ENCODE results near the gene NCBP2L.
A peak's percentile ranks its signal among the peaks of the same experiment; 100 is the strongest.

Gene NCBP2L

DNA sequence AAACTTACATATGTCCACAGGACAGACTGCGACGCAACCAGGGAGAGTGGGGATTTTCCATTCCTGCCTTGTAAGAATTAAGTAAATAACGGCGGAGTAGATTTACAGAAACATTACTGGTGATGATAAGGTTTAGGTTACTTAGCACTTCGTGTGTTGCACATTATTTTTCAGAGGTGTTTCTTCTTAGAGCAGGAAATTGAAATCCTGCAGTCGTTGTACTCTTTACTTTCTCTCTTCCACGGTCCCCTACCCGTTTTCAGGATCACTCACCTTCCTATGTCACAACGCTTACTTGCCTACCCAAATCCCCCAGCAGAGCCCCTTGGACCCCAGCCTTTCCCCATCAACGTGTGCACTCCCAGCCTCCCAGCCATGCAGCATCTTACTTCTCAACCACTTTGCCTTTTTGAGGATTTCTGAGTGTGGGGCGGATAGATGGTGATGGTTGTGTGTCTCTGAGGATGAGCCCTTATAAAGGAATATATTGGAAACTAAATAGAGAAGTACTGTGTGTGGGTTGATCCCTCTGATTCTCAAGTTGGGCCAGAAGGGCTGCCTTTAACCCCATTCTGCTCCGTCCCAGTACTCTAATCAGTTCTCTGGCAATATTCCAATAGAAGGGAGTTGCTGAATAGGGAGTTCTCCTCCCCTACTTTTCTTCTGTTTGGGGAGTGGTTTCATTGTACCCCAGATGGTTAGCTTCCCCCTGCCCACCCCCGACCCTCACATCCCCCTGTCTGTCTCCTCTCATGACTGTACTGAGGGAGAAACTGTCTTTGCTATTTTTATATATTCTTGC lies 49.7 kb downstream of the NCBP2L start:
- Histone ChIP-seq H3K4me3 (peak overlapping the region; percentile 65), H3K36me3 (no peaks in the 10 kb centered on the region), H3K9me3 (peaks cover 10% of the 10 kb centered on the region; the same call in 1 of the 2 replicates), H4K20me1 (peaks cover 5% of the 10 kb centered on the region; the same call in 1 of the 2 replicates), H3K9ac (no peak overlapping the region), H3K4me2 (peak overlapping the region; percentile 84), H3K27me3 (peaks cover 80% of the 10 kb centered on the region), H3K4me1 (no peaks in the 10 kb centered on the region), H3K27ac (no peak overlapping the region)
- no peak for TF ChIP-seq Cebpa-rat (IDR thresholded peaks at IDR 0.05)

GRCh38 chrX:107827852-107828251 lies 50.3 kb downstream of the NCBP2L start:
- no peak overlapping the region for H3K27ac ChIP-seq
- peaks cover 86% of the 10 kb centered on the region for H3K27me3 ChIP-seq
- H3K4me1 ChIP-seq = no peaks in the 10 kb centered on the region
- H3K9ac ChIP-seq = no peak overlapping the region
- no peaks in the 10 kb centered on the region for H3K36me3 ChIP-seq
- no peak overlapping the region for H3K4me2 ChIP-seq
- H3K4me3 ChIP-seq = no peak overlapping the region
- H3K9me3 ChIP-seq = peaks cover 10% of the 10 kb centered on the region; the same call in 1 of the 2 replicates
- H4K20me1 ChIP-seq = peaks cover 5% of the 10 kb centered on the region; the same call in 1 of the 2 replicates
- no peak for TF ChIP-seq Cebpa-rat (IDR thresholded peaks at IDR 0.05)

DNA sequence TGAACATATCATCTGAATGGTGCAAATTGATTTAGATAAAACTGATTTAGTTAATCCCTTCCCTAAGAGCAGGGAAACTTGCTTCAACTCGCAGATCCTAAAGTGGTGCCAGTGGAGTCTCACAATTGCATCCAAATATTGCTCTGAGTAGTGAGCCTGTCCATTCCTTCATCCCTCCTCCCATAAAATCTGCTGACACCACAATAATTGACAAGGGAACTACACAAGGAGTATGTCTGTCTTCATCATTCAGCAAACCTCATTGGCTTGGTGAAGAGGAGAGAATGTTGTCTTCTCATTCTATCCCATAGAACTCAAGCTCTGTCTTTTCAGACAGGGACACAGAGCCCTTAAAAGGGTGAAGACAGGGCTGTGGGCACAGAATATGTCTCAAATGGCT lies 52.3 kb downstream of the NCBP2L start:
- peaks cover 5% of the 10 kb centered on the region; the same call in 1 of the 2 replicates for H4K20me1 ChIP-seq
- no peak overlapping the region for H3K27ac ChIP-seq
- no peaks in the 10 kb centered on the region for H3K36me3 ChIP-seq
- no peaks in the 10 kb centered on the region for H3K4me1 ChIP-seq
- H3K27me3 ChIP-seq = peaks cover 79% of the 10 kb centered on the region
- H3K4me3 ChIP-seq = no peak overlapping the region
- H3K9me3 ChIP-seq = peaks cover 10% of the 10 kb centered on the region; the same call in 1 of the 2 replicates
- H3K4me2 ChIP-seq = no peak overlapping the region
- no peak overlapping the region for H3K9ac ChIP-seq
- TF ChIP-seq Cebpa-rat (IDR thresholded peaks at IDR 0.05) = no peak

DNA sequence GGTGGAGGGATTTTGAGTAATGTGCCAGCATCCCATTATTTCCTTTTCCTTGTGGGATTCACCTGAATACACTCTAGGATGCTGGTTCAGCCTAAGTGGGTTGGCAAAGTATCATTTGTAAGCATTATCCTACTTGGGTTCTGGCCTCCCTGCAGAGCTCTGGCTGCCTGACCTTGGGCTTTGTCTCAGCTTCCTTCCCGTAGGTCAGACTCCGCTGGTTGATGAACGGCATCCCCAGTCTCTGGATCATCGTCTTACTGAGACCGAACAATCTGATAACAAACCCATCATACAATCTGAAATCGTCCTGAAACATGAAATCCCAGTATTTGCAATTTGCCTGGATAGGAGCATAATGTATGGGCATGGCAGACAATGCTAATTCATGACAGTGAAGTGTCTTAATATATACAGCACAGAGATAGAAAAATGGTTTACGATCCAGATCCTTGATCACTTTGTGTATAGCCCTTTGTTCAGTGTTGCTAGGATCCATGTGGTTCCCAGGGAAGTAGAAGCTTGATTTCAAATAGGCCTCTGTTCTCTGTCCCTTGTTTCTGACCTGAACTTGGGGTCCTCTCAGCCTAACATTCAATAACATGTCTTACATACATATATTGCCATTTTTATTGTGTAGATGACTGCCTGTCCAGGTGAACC lies 53.7 kb downstream of the NCBP2L start:
- H3K4me1 ChIP-seq = no peaks in the 10 kb centered on the region
- no peak overlapping the region for H3K4me2 ChIP-seq
- H3K36me3 ChIP-seq = no peaks in the 10 kb centered on the region
- H3K9me3 ChIP-seq = peaks cover 7% of the 10 kb centered on the region; the same call in 1 of the 2 replicates
- H3K4me3 ChIP-seq = no peak overlapping the region
- H4K20me1 ChIP-seq = peaks cover 5% of the 10 kb centered on the region; the same call in 1 of the 2 replicates
- H3K27me3 ChIP-seq = peaks cover 71% of the 10 kb centered on the region
- no peak overlapping the region for H3K9ac ChIP-seq
- TF ChIP-seq Cebpa-rat (IDR thresholded peaks at IDR 0.05) = no peak
- no peak overlapping the region for H3K27ac ChIP-seq

DNA sequence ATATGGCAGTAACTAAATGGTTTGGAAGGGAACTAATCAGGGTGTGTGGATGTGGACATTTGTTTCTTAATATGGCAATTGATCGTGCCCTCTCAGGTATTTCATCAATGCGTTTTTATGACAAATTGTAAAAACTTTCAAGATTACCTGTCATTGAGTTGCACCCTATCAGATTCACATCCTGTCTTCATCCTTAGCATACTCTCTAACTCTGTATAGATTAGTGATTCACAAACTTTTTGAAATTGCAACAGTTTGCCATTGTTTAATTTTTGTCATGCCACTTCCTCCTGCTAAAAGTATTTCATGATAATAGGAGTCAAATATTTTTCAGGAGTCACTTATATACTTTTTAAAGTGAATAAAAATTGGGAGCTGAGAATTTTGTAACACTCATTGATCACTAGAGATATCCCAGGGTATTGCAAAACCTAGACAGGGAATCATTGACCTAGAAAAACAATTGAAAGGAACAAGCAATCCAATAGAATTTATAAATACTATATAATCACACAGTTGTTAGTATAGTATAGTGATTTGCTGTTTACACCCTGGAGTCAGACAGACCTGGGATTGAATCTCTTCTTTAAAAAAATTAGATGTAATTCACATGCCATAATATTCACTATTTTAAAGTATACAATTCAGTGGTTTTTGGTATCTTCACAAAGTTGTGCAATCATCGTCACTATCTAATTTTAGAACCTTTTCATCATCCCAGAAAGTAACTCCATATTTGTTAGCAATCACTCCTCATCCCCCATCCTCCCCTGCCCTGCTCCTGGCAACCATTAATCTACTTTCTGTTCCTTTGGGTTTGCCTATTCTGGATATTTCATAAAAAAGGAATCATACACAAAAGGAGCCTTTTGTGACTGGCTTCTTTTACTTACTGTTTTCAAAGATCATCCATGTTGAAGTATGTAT lies 57.0 kb downstream of the NCBP2L start:
- Histone ChIP-seq H3K4me2 (no peak overlapping the region), H3K36me3 (no peaks in the 10 kb centered on the region), H3K9ac (no peak overlapping the region), H3K27me3 (peaks cover 65% of the 10 kb centered on the region), H3K9me3 (no peaks in the 10 kb centered on the region), H3K4me1 (no peaks in the 10 kb centered on the region), H4K20me1 (no peaks in the 10 kb centered on the region; the same call in 1 of the 2 replicates), H3K27ac (no peak overlapping the region), H3K4me3 (no peak overlapping the region)
- TF ChIP-seq Cebpa-rat (IDR thresholded peaks at IDR 0.05) = no peak

- H3K4me2 ChIP-seq = no peak overlapping the region
- H3K27me3 ChIP-seq = peaks cover 63% of the 10 kb centered on the region
- no peak overlapping the region for H3K4me3 ChIP-seq
- no peak overlapping the region for H3K27ac ChIP-seq
- H4K20me1 ChIP-seq = no peaks in the 10 kb centered on the region; the same call in 1 of the 2 replicates
- no peaks in the 10 kb centered on the region for H3K4me1 ChIP-seq
- H3K9ac ChIP-seq = no peak overlapping the region
- H3K36me3 ChIP-seq = no peaks in the 10 kb centered on the region
- TF ChIP-seq Cebpa-rat (IDR thresholded peaks at IDR 0.05) = no peak
- no peaks in the 10 kb centered on the region for H3K9me3 ChIP-seq
Measured at GRCh38 chrX:107836958-107837357, 59.4 kb downstream of the NCBP2L start.

GRCh38 chrX:107840971-107841370 lies 63.4 kb downstream of the NCBP2L start:
- Histone ChIP-seq H3K36me3 (no peaks in the 10 kb centered on the region), H3K9ac (no peak overlapping the region), H3K4me2 (no peak overlapping the region), H3K4me1 (no peaks in the 10 kb centered on the region), H4K20me1 (no peaks in the 10 kb centered on the region; the same call in 1 of the 2 replicates), H3K4me3 (no peak overlapping the region), H3K9me3 (no peaks in the 10 kb centered on the region), H3K27me3 (peaks cover 80% of the 10 kb centered on the region), H3K27ac (no peak overlapping the region)
- TF ChIP-seq Cebpa-rat (IDR thresholded peaks at IDR 0.05) = no peak

GRCh38 chrX:107842715-107843400 lies 65.3 kb downstream of the NCBP2L start:
- H4K20me1 ChIP-seq = no peaks in the 10 kb centered on the region; the same call in 1 of the 2 replicates
- no peaks in the 10 kb centered on the region for H3K9me3 ChIP-seq
- no peak overlapping the region for H3K27ac ChIP-seq
- no peaks in the 10 kb centered on the region for H3K36me3 ChIP-seq
- H3K27me3 ChIP-seq = peaks cover 83% of the 10 kb centered on the region
- H3K9ac ChIP-seq = no peak overlapping the region
- TF ChIP-seq Cebpa-rat (IDR thresholded peaks at IDR 0.05) = no peak
- H3K4me3 ChIP-seq = no peak overlapping the region
- H3K4me2 ChIP-seq = no peak overlapping the region
- H3K4me1 ChIP-seq = no peaks in the 10 kb centered on the region

All from BLaER1 (cell line).